ENCODE data around the gene IL10RB.
"Not testable (repeated sequence)": the region's sequence is repeated elsewhere in the genome, so short reads cannot be mapped to it uniquely, and the experiment has no call there.

Gene IL10RB

DNA sequence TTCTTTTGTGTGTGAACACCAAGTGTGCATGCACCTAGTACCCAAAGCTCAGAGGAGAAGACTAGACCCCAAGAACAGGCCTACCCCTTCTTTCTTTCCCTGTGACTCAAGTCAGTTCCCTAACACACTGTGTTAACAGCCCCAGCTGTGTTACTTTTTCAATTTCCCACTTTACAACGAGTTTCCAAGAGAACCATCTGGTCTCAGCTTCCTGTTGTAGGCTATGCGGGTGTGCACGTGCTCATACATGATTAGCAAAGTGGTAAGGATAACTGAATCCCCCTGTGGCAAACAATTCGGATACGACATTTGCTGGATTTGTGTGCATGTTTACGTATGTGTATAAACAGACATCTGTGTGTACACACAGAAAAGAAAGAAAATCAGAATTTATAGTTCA lies 18.6 kb upstream of the IL10RB start:
- Histone ChIP-seq H3K4me1 (ENCODE audit: insufficient read depth, low read length) (no peaks in the 10 kb centered on the region), H3K36me3 (ENCODE audit: insufficient read depth, low read length) (peaks cover 12% of the 10 kb centered on the region), H3K9ac (ENCODE audit: low read depth, low read length) (no peak overlapping the region), H3K9me3 (ENCODE audit: control insufficient read depth, insufficient read depth, low read length) (no peaks in the 10 kb centered on the region)

DNA sequence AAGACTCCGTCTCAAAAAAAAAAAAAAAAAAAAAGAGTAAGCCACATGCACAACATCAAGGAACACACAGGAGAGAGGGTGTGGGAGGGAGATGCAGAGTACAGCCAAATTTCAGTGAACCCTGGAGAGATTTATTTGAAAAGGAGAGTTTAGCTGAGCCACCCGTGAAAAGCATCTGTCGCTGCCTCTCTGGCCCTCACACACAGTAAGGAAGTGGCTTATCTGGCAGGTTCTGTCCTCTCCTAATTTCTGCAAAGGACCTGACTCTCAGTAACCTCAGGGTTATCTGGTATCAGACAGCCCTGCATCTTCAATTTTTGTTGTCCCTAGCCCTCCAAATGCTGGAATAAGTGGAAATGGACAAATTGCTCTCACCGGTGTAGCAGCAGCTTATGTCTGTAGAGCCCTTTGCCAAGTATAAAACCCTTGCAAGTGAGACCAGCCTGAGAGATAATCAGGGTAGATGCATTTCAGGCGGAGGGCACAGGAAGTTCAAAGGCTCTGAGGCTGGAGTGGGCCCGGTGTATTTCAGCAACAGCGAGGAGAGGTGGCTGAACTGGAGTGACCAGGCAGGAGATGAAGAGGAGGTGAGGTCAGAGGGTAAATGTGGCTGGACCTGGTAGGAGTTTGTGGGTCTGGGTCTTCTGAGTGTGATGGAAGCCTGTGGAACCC lies 16.7 kb upstream of the IL10RB start:
- Histone ChIP-seq H3K9me3 (ENCODE audit: control insufficient read depth, insufficient read depth, low read length) (no peaks in the 10 kb centered on the region), H3K4me1 (ENCODE audit: insufficient read depth, low read length) (no peaks in the 10 kb centered on the region), H3K9ac (ENCODE audit: low read depth, low read length) (no peak overlapping the region), H3K36me3 (ENCODE audit: insufficient read depth, low read length) (peaks cover 12% of the 10 kb centered on the region)

DNA sequence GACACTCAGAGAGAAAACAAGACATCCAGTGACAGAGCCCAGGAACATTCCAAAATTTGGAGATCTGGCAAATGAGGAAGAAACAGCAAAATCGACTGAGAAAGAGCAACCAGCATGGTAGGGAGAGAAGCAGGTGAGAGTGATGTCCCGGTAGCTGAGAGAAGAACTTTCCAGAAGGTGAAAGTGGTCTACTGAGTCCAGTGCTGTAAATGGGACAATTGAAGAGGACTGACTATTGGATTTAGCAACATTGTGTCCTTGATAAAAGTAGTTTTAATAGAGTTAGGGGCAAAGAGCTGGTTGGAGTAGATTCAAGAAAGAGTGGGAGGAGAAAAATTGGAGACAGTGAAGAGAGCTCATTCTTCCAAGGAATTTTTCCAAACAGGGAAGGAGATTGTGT lies 15.0 kb upstream of the IL10RB start:
- H3K36me3 ChIP-seq (ENCODE audit: insufficient read depth, low read length) = peaks cover 16% of the 10 kb centered on the region
- no peaks in the 10 kb centered on the region for H3K4me1 ChIP-seq (ENCODE audit: insufficient read depth, low read length)
- no peak overlapping the region for H3K9ac ChIP-seq (ENCODE audit: low read depth, low read length)
- H3K9me3 ChIP-seq (ENCODE audit: control insufficient read depth, insufficient read depth, low read length) = no peaks in the 10 kb centered on the region

DNA sequence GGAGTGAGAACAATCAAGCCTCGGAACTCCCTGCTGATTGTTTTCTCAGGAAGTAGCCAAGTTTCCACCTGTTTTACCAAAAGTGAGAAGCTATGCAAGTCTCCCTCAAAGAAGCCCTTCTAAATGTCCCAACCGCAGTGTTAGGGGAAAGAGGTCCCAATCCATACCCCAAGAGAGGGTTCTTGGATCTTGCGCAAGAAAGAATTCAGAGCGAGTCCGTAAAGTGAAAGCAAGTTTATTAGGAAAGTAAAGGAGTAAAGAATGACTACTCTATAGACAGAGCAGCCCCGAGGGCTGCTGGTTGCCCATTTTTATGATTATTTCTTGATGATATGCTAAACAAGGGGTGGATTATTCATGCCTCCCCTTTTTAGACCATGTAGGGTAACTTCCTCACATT lies 12.8 kb upstream of the IL10RB start:
- H3K9ac ChIP-seq (ENCODE audit: low read depth, low read length); H3K4me1 ChIP-seq (ENCODE audit: insufficient read depth, low read length); H3K9me3 ChIP-seq (ENCODE audit: control insufficient read depth, insufficient read depth, low read length); H3K36me3 ChIP-seq (ENCODE audit: insufficient read depth, low read length): not testable (repeated sequence)

DNA sequence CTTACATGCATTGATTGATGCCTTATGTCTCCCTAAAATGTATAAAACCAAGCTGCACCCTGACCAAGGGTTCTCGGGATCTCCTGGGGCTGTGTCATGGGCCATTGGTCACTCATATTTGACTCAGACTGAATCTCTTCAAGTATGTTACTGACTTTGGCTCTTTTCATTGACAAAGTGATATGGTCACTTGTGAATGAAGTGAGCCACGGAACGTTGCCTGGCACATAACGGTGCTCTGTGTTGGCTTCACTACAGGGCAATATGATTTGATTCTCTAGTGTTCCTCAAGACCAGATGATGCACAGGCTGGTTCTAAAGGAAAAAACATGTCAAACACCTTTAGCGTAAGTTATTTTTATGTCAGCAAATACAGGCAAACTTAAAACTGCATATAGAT lies 11.4 kb upstream of the IL10RB start:
- Histone ChIP-seq H3K9me3 (ENCODE audit: control insufficient read depth, insufficient read depth, low read length) (no peaks in the 10 kb centered on the region), H3K36me3 (ENCODE audit: insufficient read depth, low read length) (peaks cover 8% of the 10 kb centered on the region; the same call in 1 of the 2 replicates), H3K4me1 (ENCODE audit: insufficient read depth, low read length) (no peaks in the 10 kb centered on the region), H3K9ac (ENCODE audit: low read depth, low read length) (no peak overlapping the region)

DNA sequence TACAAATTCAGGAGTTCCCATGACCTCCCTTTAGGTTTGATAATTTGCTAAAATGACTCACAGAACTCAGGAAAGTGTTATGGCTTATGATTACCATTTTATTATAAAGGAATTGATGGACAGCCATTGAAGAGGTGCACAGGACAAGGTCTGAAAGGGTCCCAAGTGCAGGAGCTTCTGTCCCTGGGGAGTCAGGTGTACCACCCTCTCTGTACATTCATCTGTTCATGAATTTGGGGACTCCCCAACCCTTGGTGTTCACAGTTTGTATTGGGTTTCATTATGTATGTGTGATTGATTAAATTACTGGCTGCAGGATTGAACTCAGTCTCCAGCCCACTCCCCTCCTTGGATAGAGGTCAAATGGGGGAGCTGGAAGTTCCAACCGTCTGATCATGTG lies 10.8 kb upstream of the IL10RB start:
- Histone ChIP-seq H3K9me3 (ENCODE audit: control insufficient read depth, insufficient read depth, low read length) (no peaks in the 10 kb centered on the region), H3K9ac (ENCODE audit: low read depth, low read length) (no peak overlapping the region), H3K4me1 (ENCODE audit: insufficient read depth, low read length) (no peaks in the 10 kb centered on the region), H3K36me3 (ENCODE audit: insufficient read depth, low read length) (peaks cover 8% of the 10 kb centered on the region; the same call in 1 of the 2 replicates)

DNA sequence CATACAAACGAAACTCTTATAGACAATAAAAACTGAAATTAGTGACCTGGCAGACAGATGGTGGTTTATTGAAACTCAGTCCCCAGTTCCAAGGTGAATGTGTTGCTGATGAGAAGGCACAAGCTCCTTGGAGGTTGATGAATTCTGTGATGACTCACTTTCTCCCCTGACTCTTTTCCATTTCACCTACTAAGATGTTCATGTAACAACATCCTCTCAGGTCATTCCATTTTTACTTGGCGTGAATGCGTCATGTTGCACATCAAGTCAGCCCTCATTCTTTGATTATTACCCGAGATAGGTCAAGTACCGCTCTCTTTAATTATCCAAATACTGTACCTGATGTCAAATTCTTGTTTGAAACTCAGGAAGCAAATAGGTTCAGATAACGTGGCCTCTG lies 10.1 kb upstream of the IL10RB start:
- H3K36me3 ChIP-seq (ENCODE audit: insufficient read depth, low read length) = peaks cover 8% of the 10 kb centered on the region; the same call in 1 of the 2 replicates
- H3K9me3 ChIP-seq (ENCODE audit: control insufficient read depth, insufficient read depth, low read length) = no peaks in the 10 kb centered on the region
- H3K4me1 ChIP-seq (ENCODE audit: insufficient read depth, low read length) = no peaks in the 10 kb centered on the region
- no peak overlapping the region for H3K9ac ChIP-seq (ENCODE audit: low read depth, low read length)

DNA sequence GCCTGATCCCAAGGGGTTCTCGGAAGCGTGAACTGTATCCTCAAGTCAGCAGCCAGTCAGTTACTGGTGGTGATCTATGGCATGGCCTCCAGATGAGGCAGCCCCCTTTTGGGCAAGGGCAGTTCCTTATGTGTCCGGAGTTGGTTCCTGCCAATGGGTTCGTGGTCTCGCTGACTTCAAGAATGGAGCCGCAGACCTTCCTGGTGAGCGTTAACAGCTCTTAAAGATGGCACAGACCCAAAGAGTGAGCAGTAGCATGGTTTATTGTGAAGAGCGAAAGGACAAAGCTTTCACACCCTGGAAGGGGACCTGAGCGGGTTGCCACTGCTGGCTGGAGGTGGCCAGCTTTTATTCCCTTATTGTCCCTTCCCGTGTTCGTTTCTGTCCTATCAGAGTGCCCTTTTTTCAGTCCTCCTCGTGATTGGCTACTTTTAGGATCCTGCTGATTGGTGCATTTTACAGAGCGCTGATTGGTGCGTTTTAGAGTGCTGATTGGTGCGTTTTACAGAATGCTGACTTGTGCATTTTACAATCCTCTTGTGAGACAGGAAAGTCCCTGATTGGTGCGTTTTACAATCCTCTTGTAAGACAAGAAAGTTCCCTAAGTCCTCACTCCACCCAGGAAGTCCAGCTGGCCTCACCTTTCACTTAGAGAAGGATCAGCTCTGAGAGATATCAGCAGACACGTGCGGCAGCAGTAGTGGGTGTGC lies 8.9 kb upstream of the IL10RB start:
- Histone ChIP-seq H3K36me3 (ENCODE audit: insufficient read depth, low read length) (peaks cover 5% of the 10 kb centered on the region; the same call in 1 of the 2 replicates), H3K9ac (ENCODE audit: low read depth, low read length) (no peak overlapping the region), H3K4me1 (ENCODE audit: insufficient read depth, low read length) (no peaks in the 10 kb centered on the region), H3K9me3 (ENCODE audit: control insufficient read depth, insufficient read depth, low read length) (no peaks in the 10 kb centered on the region)

DNA sequence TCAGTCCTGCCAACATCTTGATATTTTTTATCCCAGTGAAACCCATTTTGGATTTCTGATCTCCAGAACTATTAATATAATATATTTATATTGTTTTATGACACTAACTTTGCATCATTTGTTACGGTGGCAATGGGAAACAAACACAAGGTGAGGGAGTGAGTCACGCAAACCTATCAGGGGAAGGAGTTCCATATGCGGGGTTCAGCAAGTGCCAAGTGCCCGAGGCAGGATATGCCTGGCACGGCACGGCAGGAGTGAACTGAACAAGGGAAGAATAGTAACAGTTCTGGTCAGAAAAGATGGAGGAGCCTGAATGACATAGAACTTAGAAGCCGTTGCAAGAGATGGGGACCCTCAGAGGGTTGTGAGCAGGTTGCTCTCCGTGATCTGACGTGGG lies 7.7 kb upstream of the IL10RB start:
- Histone ChIP-seq H3K9ac (ENCODE audit: low read depth, low read length) (no peak overlapping the region), H3K36me3 (ENCODE audit: insufficient read depth, low read length) (peaks cover 4% of the 10 kb centered on the region; the same call in 1 of the 2 replicates), H3K4me1 (ENCODE audit: insufficient read depth, low read length) (no peaks in the 10 kb centered on the region), H3K9me3 (ENCODE audit: control insufficient read depth, insufficient read depth, low read length) (no peaks in the 10 kb centered on the region)

DNA sequence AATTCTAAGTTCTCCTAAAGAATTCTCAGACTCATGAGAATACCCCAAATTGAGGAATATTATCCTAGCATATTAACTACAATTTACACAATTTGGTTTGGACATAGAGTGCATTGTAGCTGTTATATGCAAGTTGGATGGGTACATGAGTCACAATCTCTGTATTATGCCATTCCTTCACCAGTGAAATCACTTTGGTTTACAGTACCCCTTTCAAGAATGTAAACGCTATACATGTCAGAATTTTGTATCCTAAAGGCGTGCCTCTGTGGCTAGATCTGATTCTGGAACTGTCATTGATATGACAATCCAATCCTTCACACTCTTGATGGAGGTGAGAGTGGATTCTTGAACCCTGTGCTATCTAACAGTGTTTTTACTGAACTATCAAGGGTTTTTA lies 6.7 kb upstream of the IL10RB start:
- Histone ChIP-seq H3K36me3 (ENCODE audit: insufficient read depth, low read length) (peaks cover 4% of the 10 kb centered on the region; the same call in 1 of the 2 replicates), H3K9ac (ENCODE audit: low read depth, low read length) (no peak overlapping the region), H3K9me3 (ENCODE audit: control insufficient read depth, insufficient read depth, low read length) (no peaks in the 10 kb centered on the region), H3K4me1 (ENCODE audit: insufficient read depth, low read length) (peaks cover 3% of the 10 kb centered on the region; the same call in 1 of the 2 replicates)

DNA sequence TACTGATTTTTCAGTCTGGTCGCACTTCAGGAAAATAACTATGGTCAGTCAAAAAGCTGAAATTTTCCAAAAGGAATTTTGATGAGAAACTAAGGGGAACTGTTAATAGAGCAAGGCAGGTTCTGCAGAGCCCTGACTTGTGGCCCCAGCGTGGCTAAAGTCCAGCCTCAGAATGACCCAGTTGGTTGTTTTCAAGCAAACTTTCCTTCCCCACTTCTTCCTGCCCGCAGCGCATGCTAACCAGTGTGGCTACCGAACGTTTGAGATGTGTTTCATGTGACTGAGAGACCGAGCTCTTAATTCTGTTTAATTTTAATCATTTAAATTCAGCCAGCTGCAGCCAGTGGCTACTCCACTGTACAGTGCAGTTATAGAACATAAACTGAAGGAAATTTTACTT lies 6.2 kb upstream of the IL10RB start:
- Histone ChIP-seq H3K9ac (ENCODE audit: low read depth, low read length) (no peak overlapping the region), H3K36me3 (ENCODE audit: insufficient read depth, low read length) (peaks cover 4% of the 10 kb centered on the region; the same call in 1 of the 2 replicates), H3K4me1 (ENCODE audit: insufficient read depth, low read length) (peaks cover 3% of the 10 kb centered on the region; the same call in 1 of the 2 replicates), H3K9me3 (ENCODE audit: control insufficient read depth, insufficient read depth, low read length) (no peaks in the 10 kb centered on the region)

DNA sequence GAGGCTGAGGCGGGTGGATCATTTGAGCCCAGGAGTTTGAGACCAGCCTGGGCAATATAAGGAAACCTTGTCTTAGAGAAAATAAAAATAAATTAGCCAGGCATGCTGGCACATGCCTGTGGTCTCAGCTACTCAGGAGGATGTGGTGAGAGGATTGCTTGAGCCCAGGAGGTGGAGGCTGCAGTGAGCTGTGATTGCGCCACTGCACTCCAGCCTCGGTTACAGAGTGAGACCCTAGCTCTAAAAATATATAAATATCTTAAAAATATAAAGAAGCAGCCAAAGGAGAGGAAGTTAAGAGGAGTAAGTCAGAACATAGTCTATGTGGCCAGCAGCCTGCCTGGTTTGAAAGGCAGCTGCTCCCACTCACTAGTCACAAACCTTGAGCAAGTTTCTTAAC lies 4.5 kb upstream of the IL10RB start:
- no peaks in the 10 kb centered on the region for H3K36me3 ChIP-seq (ENCODE audit: insufficient read depth, low read length)
- no peaks in the 10 kb centered on the region for H3K9me3 ChIP-seq (ENCODE audit: control insufficient read depth, insufficient read depth, low read length)
- H3K9ac ChIP-seq (ENCODE audit: low read depth, low read length) = no peak overlapping the region
- peaks cover 3% of the 10 kb centered on the region; the same call in 1 of the 2 replicates for H3K4me1 ChIP-seq (ENCODE audit: insufficient read depth, low read length)

DNA sequence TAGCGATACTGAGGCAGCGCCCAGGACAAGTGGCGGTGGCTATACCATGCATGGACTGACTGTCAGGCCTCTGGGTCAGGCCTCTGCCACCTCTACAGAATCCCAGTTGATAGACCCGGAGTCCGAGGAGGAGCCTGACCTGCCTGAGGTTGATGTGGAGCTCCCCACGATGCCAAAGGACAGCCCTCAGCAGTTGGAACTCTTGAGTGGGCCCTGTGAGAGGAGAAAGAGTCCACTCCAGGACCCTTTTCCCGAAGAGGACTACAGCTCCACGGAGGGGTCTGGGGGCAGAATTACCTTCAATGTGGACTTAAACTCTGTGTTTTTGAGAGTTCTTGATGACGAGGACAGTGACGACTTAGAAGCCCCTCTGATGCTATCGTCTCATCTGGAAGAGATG lies 3.2 kb upstream of the IL10RB start:
- no peaks in the 10 kb centered on the region for H3K36me3 ChIP-seq (ENCODE audit: insufficient read depth, low read length)
- H3K4me1 ChIP-seq (ENCODE audit: insufficient read depth, low read length) = peaks cover 3% of the 10 kb centered on the region; the same call in 1 of the 2 replicates
- H3K9ac ChIP-seq (ENCODE audit: low read depth, low read length) = no peak overlapping the region
- H3K9me3 ChIP-seq (ENCODE audit: control insufficient read depth, insufficient read depth, low read length) = no peaks in the 10 kb centered on the region

DNA sequence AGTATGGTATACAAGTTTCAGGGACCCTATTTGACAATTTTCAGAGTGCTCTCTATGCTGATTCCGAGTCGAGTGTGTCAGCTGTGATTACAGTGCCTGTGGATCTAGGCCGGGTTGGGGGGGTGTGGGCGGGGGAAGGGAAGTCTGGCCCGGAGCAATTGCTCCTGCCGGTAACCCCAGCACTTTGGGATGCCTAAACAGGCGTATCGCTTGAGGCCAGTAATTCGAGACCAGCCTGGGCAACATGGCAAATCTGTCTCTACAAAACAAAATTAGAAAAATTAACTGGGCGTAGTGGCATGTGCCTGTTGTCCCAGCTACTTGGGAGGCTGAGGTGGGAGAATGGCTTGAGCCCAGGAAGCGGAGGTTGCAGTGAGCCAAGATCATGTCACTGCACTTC lies 1.6 kb upstream of the IL10RB start:
- no peaks in the 10 kb centered on the region for H3K9me3 ChIP-seq (ENCODE audit: control insufficient read depth, insufficient read depth, low read length)
- peak overlapping the region; percentile 5; the same call in 1 of the 2 replicates for H3K9ac ChIP-seq (ENCODE audit: low read depth, low read length)
- no peaks in the 10 kb centered on the region for H3K36me3 ChIP-seq (ENCODE audit: insufficient read depth, low read length)
- peaks cover 3% of the 10 kb centered on the region; the same call in 1 of the 2 replicates for H3K4me1 ChIP-seq (ENCODE audit: insufficient read depth, low read length)

DNA sequence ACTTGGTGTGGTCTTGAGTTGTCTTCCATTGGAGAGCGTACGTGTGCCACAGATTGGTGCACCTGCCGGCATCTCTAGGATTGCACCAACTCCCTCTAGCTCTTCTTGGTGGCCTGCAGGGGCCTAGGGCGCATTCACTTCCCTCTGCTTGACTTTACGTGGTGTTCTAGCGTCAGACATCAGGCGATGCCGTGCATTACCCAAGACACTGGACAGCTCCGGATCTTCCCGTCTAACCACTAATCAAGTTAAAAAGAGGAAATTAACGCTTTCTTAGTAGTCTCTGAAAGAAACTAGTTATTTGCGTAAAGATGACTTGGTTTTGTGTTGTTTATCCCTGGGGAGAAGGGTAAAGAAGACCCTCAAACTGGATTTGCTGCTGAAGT lies 510 bp upstream of the IL10RB start:
- peak overlapping the region; percentile 68; the same call in 1 of the 2 replicates for H3K9ac ChIP-seq (ENCODE audit: low read depth, low read length)

More for the DNA sequence above, 510 bp upstream of the IL10RB start:
- Histone ChIP-seq H3K4me1 (ENCODE audit: insufficient read depth, low read length) (peaks cover 3% of the 10 kb centered on the region; the same call in 1 of the 2 replicates), H3K36me3 (ENCODE audit: insufficient read depth, low read length) (no peaks in the 10 kb centered on the region), H3K9me3 (ENCODE audit: control insufficient read depth, insufficient read depth, low read length) (no peaks in the 10 kb centered on the region)
